H1 (cell line): Measurements from ENCODE around the gene HAT1. TPM values are rescaled to one million over a fixed set of nuclear protein-coding genes. Genes with fewer than 3 reads are reported as not detected.

Experiments used
- CTCF ChIA-PET: fragments of 300-600 bp; sonication (Branson Sonifier 250); formaldehyde crosslinking; loops from one replicate; lab custom pipeline; 2021; ENCODE audit not compliant: partially characterized antibody; lab: Charles Lee
- POLR2A ChIA-PET: fragments of 300-600 bp; sonication (Branson Sonifier 250); formaldehyde crosslinking; loops from one replicate; lab custom pipeline; 2021; ENCODE audit warnings: inconsistent platforms; ENCODE audit not compliant: partially characterized antibody; lab: Charles Lee
- DNase-seq, 2 experiments: peaks; one replicate each; pipeline versions ENCODE4 v3.0.0 to v3.0.0-alpha.2; 2010 to 2022; ENCODE audit warnings: low spot score in 2 of 2, low read depth in 1 of 2, mixed read lengths in 1 of 2
- FAIRE-seq: peaks from 2 replicates; lab custom pipeline; 2011; peaks lifted over from hg19 to GRCh38; lab: Jason Lieb, UNC
- H2AFZ ChIP-seq: 2 replicates; pipeline ENCODE4 v1.8.1; 2012; ENCODE audit warnings: low read length, inconsistent platforms
- H2AK5ac ChIP-seq: 2 replicates; pipeline ENCODE4 v1.6.1; 2013; ENCODE audit warnings: low read depth, low read length
- H2BK120ac ChIP-seq: replicated peaks from 2 replicates; pipeline ENCODE3; 2013; ENCODE audit warnings: low read depth, low read length, inconsistent platforms
- H2BK12ac ChIP-seq: 2 replicates; pipeline ENCODE4 v1.6.1; 2013; ENCODE audit warnings: low read depth, low read length
- H2BK15ac ChIP-seq: 2 replicates; pipeline ENCODE4 v1.6.1; 2013; ENCODE audit warnings: low read length
- H2BK20ac ChIP-seq: 2 replicates; pipeline ENCODE4 v1.6.1; 2013; ENCODE audit warnings: low read length
- H2BK5ac ChIP-seq: 2 replicates; pipeline ENCODE4 v1.6.1; 2013; ENCODE audit warnings: low read depth, low read length
- H3K14ac ChIP-seq: 2 replicates; pipeline ENCODE4 v1.6.1; 2013; ENCODE audit warnings: inconsistent platforms; ENCODE audit not compliant: insufficient read length
- H3K18ac ChIP-seq: 2 replicates; pipeline ENCODE4 v1.6.1; 2013; ENCODE audit warnings: low read length; ENCODE audit errors: extremely low read depth
- H3K23ac ChIP-seq: 2 replicates; pipeline ENCODE4 v1.6.1; 2013; ENCODE audit warnings: inconsistent platforms; ENCODE audit not compliant: insufficient read length
- H3K23me2 ChIP-seq: 2 replicates; pipeline ENCODE4 v1.6.1; 2013; ENCODE audit warnings: low read depth, low read length
- H3K27ac ChIP-seq: 2 replicates; pipeline ENCODE4 v1.6.1; 2011; ENCODE audit warnings: low read depth, low read length, inconsistent platforms
- H3K27me3 ChIP-seq, 4 experiments: replicated peaks in 1 of 4; 1 replicate in 1 of 4; 2 replicates in 3 of 4; pipeline versions ENCODE4 v1.6.1 to v1.8.1; 2011 to 2013; ENCODE audit warnings: low read length in 3 of 4, mild to moderate bottlenecking in 3 of 4, inconsistent platforms in 2 of 4, mixed read lengths in 2 of 4, moderate library complexity in 1 of 4; ENCODE audit not compliant: control insufficient read depth in 3 of 4, insufficient read depth in 3 of 4; ENCODE audit errors: extremely low read depth in 1 of 4
- H3K36me3 ChIP-seq, 4 experiments: 2 replicates each; pipeline versions ENCODE4 v1.6.1 to v1.8.1; 2011 to 2013; ENCODE audit warnings: mild to moderate bottlenecking in 4 of 4, low read length in 3 of 4, moderate library complexity in 2 of 4, control low read depth in 1 of 4, inconsistent platforms in 1 of 4; ENCODE audit not compliant: insufficient read depth in 4 of 4, control insufficient read depth in 2 of 4
- H3K4ac ChIP-seq: replicated peaks from 2 replicates; pipeline ENCODE3; 2013; ENCODE audit warnings: low read length, low read depth, mixed read lengths, inconsistent platforms; ENCODE audit not compliant: insufficient read length
- H3K4me1 ChIP-seq, 4 experiments: replicated peaks in 1 of 4; 1 replicate in 1 of 4; 2 replicates in 3 of 4; pipeline versions ENCODE4 v1.6.1 to v1.8.1; 2011 to 2013; ENCODE audit warnings: low read length in 3 of 4, inconsistent platforms in 2 of 4, mixed read lengths in 1 of 4; ENCODE audit not compliant: insufficient read depth in 4 of 4, control insufficient read depth in 3 of 4
- H3K4me2 ChIP-seq, 2 experiments: 2 replicates each; pipeline versions ENCODE4 v1.6.1 to v1.8.1; 2011 to 2013; ENCODE audit warnings: low read depth in 2 of 2, low read length in 2 of 2, control low read depth in 1 of 2, inconsistent platforms in 1 of 2, mild to moderate bottlenecking in 1 of 2; ENCODE audit not compliant: insufficient read depth in 1 of 2
- H3K4me3 ChIP-seq, 4 experiments: fragments of 200-600, 300-600 bp in 1 of 4; sonication (generic), shearing (Covaris generic), sonication (Bioruptor Twin) in 1 of 4; 2 replicates each; pipeline versions ENCODE4 v1.5.1 to v1.8.1; 2011 to 2016; ENCODE audit warnings: low read length in 4 of 4, low read depth in 3 of 4, control low read depth in 2 of 4, inconsistent platforms in 2 of 4, mild to moderate bottlenecking in 2 of 4, mixed read lengths in 1 of 4, moderate library complexity in 1 of 4; ENCODE audit not compliant: insufficient read depth in 2 of 4; ENCODE audit errors: extremely low read depth in 1 of 4
- H3K56ac ChIP-seq: replicated peaks from 2 replicates; pipeline ENCODE3; 2013; ENCODE audit warnings: low read depth, mild to moderate bottlenecking, mixed read lengths, low read length, inconsistent platforms; ENCODE audit not compliant: insufficient read length
- H3K79me1 ChIP-seq: 2 replicates; pipeline ENCODE4 v1.6.1; 2013; ENCODE audit warnings: low read depth, low read length, control low read depth
- H3K79me2 ChIP-seq, 2 experiments: 2 replicates each; pipeline versions ENCODE4 v1.6.1 to v1.8.1; 2012 to 2013; ENCODE audit warnings: low read length in 2 of 2, mild to moderate bottlenecking in 2 of 2, inconsistent platforms in 1 of 2; ENCODE audit not compliant: insufficient read depth in 2 of 2, control insufficient read depth in 1 of 2
- H3K9ac ChIP-seq, 4 experiments: replicated peaks in 1 of 4; 1 replicate in 1 of 4; 2 replicates in 3 of 4; pipeline versions ENCODE4 v1.6.1 to v1.8.1; 2011 to 2013; ENCODE audit warnings: low read depth in 3 of 4, low read length in 3 of 4, control low read depth in 2 of 4, mild to moderate bottlenecking in 2 of 4, moderate library complexity in 2 of 4, inconsistent platforms in 1 of 4; ENCODE audit errors: extremely low read depth in 1 of 4
- H3K9me3 ChIP-seq, 2 experiments: 2 replicates each; pipeline versions ENCODE4 v1.6.1 to v1.8.1; 2012 to 2013; ENCODE audit warnings: mild to moderate bottlenecking in 2 of 2, moderate library complexity in 2 of 2, control low read depth in 1 of 2, inconsistent platforms in 1 of 2, low read depth in 1 of 2, low read length in 1 of 2, mixed read lengths in 1 of 2; ENCODE audit not compliant: insufficient read depth in 2 of 2
- H4K20me1 ChIP-seq, 2 experiments: replicated peaks in 1 of 2; 2 replicates each; pipeline versions ENCODE3 to v1.8.1; 2011 to 2013; ENCODE audit warnings: inconsistent platforms in 2 of 2, low read length in 2 of 2, mild to moderate bottlenecking in 1 of 2; ENCODE audit not compliant: insufficient read depth in 2 of 2, control insufficient read depth in 1 of 2
- H4K5ac ChIP-seq: 2 replicates; pipeline ENCODE4 v1.6.1; 2013; ENCODE audit warnings: low read length, low read depth, mixed read lengths, inconsistent platforms; ENCODE audit not compliant: insufficient read length
- H4K8ac ChIP-seq: 2 replicates; pipeline ENCODE4 v1.8.0; 2013; ENCODE audit warnings: mild to moderate bottlenecking, moderate library complexity, low read length, inconsistent platforms; ENCODE audit not compliant: insufficient read depth; ENCODE audit errors: extremely low read depth
- H4K91ac ChIP-seq: replicated peaks from 2 replicates; pipeline ENCODE3; 2013; ENCODE audit warnings: low read length, mixed read lengths, inconsistent platforms; ENCODE audit not compliant: insufficient read length
- CHD1 ChIP-seq: IDR thresholded peaks from 2 replicates; pipeline ENCODE4 v1.6.1; 2012; ENCODE audit warnings: low read depth, low read length, improper control_type of control experiment
- JUN ChIP-seq: IDR thresholded peaks from 2 replicates; pipeline ENCODE4 v1.6.1; 2011; ENCODE audit warnings: low read depth, mild to moderate bottlenecking, improper control_type of control experiment, low read length
- PHF8 ChIP-seq: fragments of 200-600 bp; sonication (generic); conservative IDR thresholded peaks from 2 replicates; pipeline ENCODE4 v1.7.1; 2012; ENCODE audit warnings: low read depth, mild to moderate bottlenecking, inconsistent platforms, low read length, moderate library complexity
- TBP ChIP-seq: IDR thresholded peaks from 2 replicates; pipeline ENCODE4 v1.6.1; 2011; ENCODE audit warnings: low read depth, low read length, improper control_type of control experiment
- USF2 ChIP-seq: IDR thresholded peaks from 2 replicates; pipeline ENCODE4 v1.6.1; 2011; ENCODE audit warnings: low read length, improper control_type of control experiment
- WGBS, 2 experiments: shearing (Covaris generic) in 1 of 2; methylation state at CpG; one replicate each; pipeline versions ENCODE4 v1.1.6 to v1.1.7; 2013 to 2015; ENCODE audit warnings: low lambda C conversion rate in 2 of 2, mixed read lengths in 2 of 2, inconsistent platforms in 1 of 2, low coverage in 1 of 2, missing lambda C conversion rate in 1 of 2; ENCODE audit not compliant: insufficient replicate concordance in 2 of 2, insufficient coverage in 1 of 2, insufficient read length in 1 of 2; ENCODE audit errors: extremely low coverage in 1 of 2, missing lambda C conversion rate in 1 of 2; 5-methylcytosine and 5-hydroxymethylcytosine counted together
- polyA plus RNA-seq, 7 experiments: library from polyadenylated mRNA; depleted of rRNA in 3 of 7; stranded (reverse) in 5 of 7; unstranded in 2 of 7; fragments of >200 nt in 5 of 7; fragments of 200-250 nt in 2 of 7; gene quantifications; 1 replicate in 5 of 7; 2 replicates in 1 of 7; 4 replicates in 1 of 7; pipeline versions ENCODE4 v1.2.1 to v1.2.3, GENCODE V29; 2011 to 2013; ENCODE audit warnings: missing spikeins in 2 of 7, mixed read lengths in 2 of 7
- total RNA-seq: library from RNA; stranded (reverse); fragmentation: NEBNext Ultra II Directional; extraction: Animal tissue kit (Norgen Biotek cat#: 25700); gene quantifications from 2 replicates; pipeline ENCODE4 v1.2.1, GENCODE V29; 2021

The HAT1 gene
- total and polyA plus RNA-seq, 2 of the 8 experiments (the other 6 are each of a cell fraction or from before 2014, with no cell fraction given): 44.6 to 74.2 TPM

- 88% methylated on average over 1 of the region's 1 CpG; no CpG with 5 or more reads in 1 of the 2 experiments for WGBS, 2 experiments
- Histone ChIP-seq H3K4me2 (no peak overlapping the region), H3K79me2 (no peaks in the 10 kb centered on the region), H3K18ac (no peak overlapping the region), H3K27ac (no peak overlapping the region), H2BK12ac (no peak overlapping the region), H2BK20ac (no peak overlapping the region), H4K91ac (no peak overlapping the region), H4K20me1 (no peaks in the 10 kb centered on the region), H3K9ac (no peak overlapping the region), H3K79me1 (no peaks in the 10 kb centered on the region), H3K23me2 (peaks cover 3% of the 10 kb centered on the region), H3K4ac (no peak overlapping the region), H3K23ac (no peak overlapping the region), H3K4me3 (no peak overlapping the region), H2AFZ (no peak overlapping the region), H2BK15ac (no peak overlapping the region), H3K14ac (no peak overlapping the region), H3K56ac (no peak overlapping the region), H3K36me3 (no peaks in the 10 kb centered on the region), H2BK5ac (no peak overlapping the region), H3K27me3 (no peaks in the 10 kb centered on the region), H2AK5ac (no peak overlapping the region), H4K5ac (no peak overlapping the region), H4K8ac (no peak overlapping the region), H2BK120ac (no peak overlapping the region), H3K4me1 (peaks cover 0 to 6% (median 2%) of the 10 kb centered on the region in 4 experiments; a peak in 2 of 7 replicates), H3K9me3 (peaks cover 0 to 11% of the 10 kb centered on the region in 2 experiments; a peak in 2 of 4 replicates)
- ChIA-PET POLR2A (no interaction called here), CTCF (interaction anchor here (0.6 to 2.5 kb wide), 4 partner anchors 12 to 170 kb away, joined by 3 to 5 read pairs (median 3); no protein-coding TSS in a partner anchor)
- DNase-seq: no peak
- FAIRE-seq: no peak
- TF ChIP-seq PHF8 (no peak), JUN (no peak), USF2 (no peak), TBP (no peak), CHD1 (no peak)
These were observed 26.5 kb upstream of the HAT1 start for GRCh38 chr2:171895786-171896185.
